ACC112 (cell line): ENCODE results near the gene MAFF.
A peak's percentile ranks its signal among the peaks of the same experiment; 100 is the strongest.
"Not testable (repeated sequence)": the region's sequence is repeated elsewhere in the genome, so short reads cannot be mapped to it uniquely, and the experiment has no call there.

Experiments used
- H2AFZ ChIP-seq: fragments of 200-600 bp; sonication (generic); one replicate; pipeline ENCODE4 v1.6.0; 2017; ENCODE audit warnings: antibody characterized with exemption, low read length; ENCODE audit not compliant: unreplicated experiment
- H3K27ac ChIP-seq: fragments of 200-600 bp; sonication (generic); 2 replicates; pipeline ENCODE4 v1.5.1; 2014; ENCODE audit warnings: low read depth, mild to moderate bottlenecking, antibody characterized with exemption, low read length, moderate library complexity
- H3K27me3 ChIP-seq: fragments of 200-600 bp; sonication (generic); 2 replicates; pipeline ENCODE4 v1.6.1; 2014; ENCODE audit warnings: mild to moderate bottlenecking, antibody characterized with exemption, low read length, moderate library complexity, mixed read lengths; ENCODE audit not compliant: insufficient read depth
- H3K36me3 ChIP-seq: fragments of 200-600 bp; sonication (generic); 2 replicates; pipeline ENCODE4 v1.6.1; 2016; ENCODE audit warnings: mild to moderate bottlenecking, antibody characterized with exemption, low read length, moderate library complexity, mixed read lengths; ENCODE audit not compliant: insufficient read depth
- H3K4me1 ChIP-seq: fragments of 200-600 bp; sonication (generic); one replicate; pipeline ENCODE4 v1.6.1; 2016; ENCODE audit warnings: low read length, mixed read lengths; ENCODE audit not compliant: insufficient read depth, unreplicated experiment, control insufficient read depth
- H3K4me3 ChIP-seq: fragments of 200-600 bp; sonication (generic); 2 replicates; pipeline ENCODE4 v1.5.1; 2014; ENCODE audit warnings: mild to moderate bottlenecking, low read depth, low read length
- H3K79me2 ChIP-seq: fragments of 200-600 bp; sonication (generic); one replicate; pipeline ENCODE4 v1.6.0; 2016; ENCODE audit warnings: low read length; ENCODE audit not compliant: control insufficient read depth, unreplicated experiment, insufficient read depth

The MAFF gene

DNA sequence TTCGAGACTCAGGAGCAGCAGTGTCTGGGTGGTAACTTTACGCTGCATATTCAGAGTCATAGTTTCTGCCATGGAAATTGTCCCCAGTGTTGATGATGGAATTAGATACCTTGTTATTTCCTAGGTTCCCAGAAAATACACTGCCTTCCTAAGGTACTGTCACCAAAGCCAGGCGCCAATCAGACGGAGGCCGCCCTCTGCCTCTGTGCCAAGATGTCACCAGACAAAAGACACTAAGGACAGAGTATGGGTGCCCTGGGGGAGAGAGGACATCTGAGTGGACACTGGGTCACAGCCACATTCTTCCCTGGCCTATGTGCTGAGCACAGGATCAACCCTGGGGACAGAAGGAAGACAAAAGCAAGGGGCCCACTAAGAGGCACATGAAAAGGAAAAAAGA, 31.3 kb upstream of the MAFF start:
- H3K27me3 ChIP-seq, result no peaks in the 10 kb centered on the region
- H3K36me3 ChIP-seq, result no peaks in the 10 kb centered on the region
- H3K4me3 ChIP-seq, result no peak overlapping the region
- peaks cover 12% of the 10 kb centered on the region for H3K4me1 ChIP-seq
- H2AFZ ChIP-seq, result no peak overlapping the region
- H3K79me2 ChIP-seq, result no peaks in the 10 kb centered on the region
- H3K27ac ChIP-seq, result no peak overlapping the region

DNA sequence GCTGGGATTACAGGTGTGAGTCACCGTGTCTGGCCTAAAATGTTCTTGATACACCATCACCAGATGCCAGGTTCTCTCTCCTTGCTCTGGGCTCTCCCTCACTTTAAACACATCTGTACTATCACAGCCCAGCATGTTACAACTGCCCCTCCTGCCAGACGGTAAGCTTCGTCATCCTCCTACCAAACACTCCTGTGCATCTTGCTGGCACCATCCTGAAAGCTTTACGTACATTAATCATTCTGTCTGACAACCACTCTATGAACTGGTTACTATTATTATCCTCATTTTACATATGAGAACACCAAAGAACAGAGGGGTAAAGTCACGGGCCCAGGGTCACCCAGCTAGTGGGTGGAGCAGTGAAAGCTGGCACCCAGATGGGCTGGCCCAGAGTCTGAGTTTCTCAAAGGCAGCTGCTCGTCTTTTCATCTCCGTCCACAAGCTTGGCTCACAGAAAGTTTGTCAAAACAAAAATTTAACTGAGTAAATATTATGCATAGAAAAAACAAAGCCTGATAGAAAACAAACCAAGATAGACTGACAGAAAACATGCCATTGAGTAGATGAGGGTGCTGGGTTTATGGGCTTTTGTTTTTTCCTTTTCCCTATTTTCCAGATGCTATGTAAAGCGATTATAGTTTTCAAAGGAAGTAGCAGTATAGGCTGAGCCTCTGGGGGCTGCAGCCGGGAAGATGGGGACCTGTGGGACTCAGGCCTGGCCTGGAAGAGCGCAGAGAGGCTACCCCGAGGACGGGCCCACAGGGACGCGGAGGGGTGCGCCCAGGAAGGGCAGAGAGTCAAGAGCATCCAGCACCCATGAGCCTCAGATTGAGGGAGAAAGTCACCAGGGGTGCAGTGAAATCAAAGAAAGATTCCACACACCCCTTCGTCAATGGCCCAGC, 29.6 kb upstream of the MAFF start:
- peak overlapping the region; percentile 48; the same call in 1 of the 2 replicates for H3K27ac ChIP-seq
- H3K4me1 ChIP-seq, result peaks cover 16% of the 10 kb centered on the region
- H3K36me3 ChIP-seq, result no peaks in the 10 kb centered on the region
- no peaks in the 10 kb centered on the region for H3K79me2 ChIP-seq
- H2AFZ ChIP-seq, result no peak overlapping the region
- no peaks in the 10 kb centered on the region for H3K27me3 ChIP-seq
- H3K4me3 ChIP-seq, result no peak overlapping the region

DNA sequence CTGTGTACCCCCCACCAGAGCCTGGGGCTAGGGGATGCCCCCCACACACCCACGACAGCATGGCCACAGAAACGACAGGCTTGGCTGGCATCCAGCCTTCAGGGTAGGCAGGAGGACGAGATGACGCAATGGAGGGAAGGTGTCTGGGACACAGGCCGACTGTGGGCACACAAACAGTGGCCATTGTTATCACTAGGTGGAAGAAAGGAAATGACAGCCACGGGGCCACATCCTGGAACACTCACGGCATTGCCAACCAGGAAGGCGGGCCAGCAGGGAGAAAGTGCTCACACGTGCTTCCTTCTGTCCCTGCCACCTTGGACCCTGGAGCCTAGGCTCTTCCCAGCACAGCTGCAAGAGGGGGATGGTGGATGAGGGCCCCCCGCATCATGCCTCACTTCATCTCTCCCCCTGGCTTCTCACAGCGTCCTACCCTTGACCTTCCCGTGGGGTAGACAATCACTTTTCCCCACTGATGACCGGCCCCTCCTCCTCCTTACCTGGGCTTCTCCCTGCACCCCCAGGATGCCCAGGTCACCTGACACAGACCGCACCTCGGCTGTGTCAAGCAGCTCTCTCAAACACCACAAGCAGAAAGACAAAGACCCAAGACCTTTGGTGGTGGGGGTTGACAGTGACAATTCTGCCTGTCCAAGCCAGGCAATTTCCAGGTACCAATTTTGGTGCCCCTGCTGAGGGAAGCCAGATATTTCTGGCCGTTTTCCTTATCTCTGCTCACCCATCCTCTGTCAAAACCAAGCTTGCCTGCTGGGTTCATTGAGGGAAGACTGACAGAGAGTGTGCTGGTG, 28.8 kb upstream of the MAFF start:
- peak overlapping the region; percentile 1 for H2AFZ ChIP-seq

DNA sequence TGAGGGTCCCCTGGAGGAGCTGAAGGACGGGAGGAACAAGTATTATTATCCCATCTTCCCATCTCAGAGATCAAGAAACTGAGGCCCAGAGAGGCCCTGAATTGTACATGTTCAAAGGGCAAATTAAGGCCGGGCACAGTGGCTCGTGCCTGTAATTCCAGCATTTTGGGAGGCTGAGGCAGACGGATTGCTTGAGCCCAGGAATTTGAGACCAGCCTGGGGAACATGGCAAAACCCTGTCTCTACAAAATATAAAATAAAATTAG, 28.2 kb upstream of the MAFF start:
- no peak overlapping the region for H3K4me3 ChIP-seq
- no peak overlapping the region for H2AFZ ChIP-seq
- H3K36me3 ChIP-seq, result no peaks in the 10 kb centered on the region
- no peaks in the 10 kb centered on the region for H3K27me3 ChIP-seq
- H3K4me1 ChIP-seq, result peaks cover 27% of the 10 kb centered on the region
- no peaks in the 10 kb centered on the region for H3K79me2 ChIP-seq
- no peak overlapping the region for H3K27ac ChIP-seq

More for the DNA sequence above, 28.8 kb upstream of the MAFF start:
- Histone ChIP-seq H3K36me3 (no peaks in the 10 kb centered on the region), H3K27ac (peak overlapping the region; percentile 48; the same call in 1 of the 2 replicates), H3K4me3 (no peak overlapping the region), H3K4me1 (peaks cover 22% of the 10 kb centered on the region), H3K79me2 (no peaks in the 10 kb centered on the region), H3K27me3 (no peaks in the 10 kb centered on the region)

DNA sequence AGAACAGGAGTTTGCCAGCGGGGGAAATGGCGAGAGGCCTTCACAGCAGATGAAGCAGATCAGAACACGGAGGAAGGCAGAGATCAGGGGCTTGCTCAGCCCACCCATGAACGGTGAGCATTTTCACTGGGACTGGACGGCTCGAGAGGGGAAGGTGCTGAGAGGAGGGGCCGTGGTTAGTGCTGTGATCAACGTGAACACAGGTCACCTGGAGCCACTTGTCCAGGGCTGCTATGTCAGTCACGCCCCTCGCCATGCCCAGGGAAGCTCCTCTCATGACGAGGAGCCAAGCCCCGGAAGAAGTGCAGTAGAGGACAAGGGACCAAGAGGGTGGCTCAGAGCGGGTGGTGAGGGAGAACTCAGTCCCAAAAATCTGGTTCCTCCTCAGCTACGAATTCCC, 27.2 kb upstream of the MAFF start:
- H3K36me3 ChIP-seq, result no peaks in the 10 kb centered on the region
- H3K4me1 ChIP-seq, result peaks cover 35% of the 10 kb centered on the region
- H3K27me3 ChIP-seq, result no peaks in the 10 kb centered on the region
- no peak overlapping the region for H3K4me3 ChIP-seq
- H3K27ac ChIP-seq, result no peak overlapping the region
- H2AFZ ChIP-seq, result no peak overlapping the region
- H3K79me2 ChIP-seq, result no peaks in the 10 kb centered on the region

DNA sequence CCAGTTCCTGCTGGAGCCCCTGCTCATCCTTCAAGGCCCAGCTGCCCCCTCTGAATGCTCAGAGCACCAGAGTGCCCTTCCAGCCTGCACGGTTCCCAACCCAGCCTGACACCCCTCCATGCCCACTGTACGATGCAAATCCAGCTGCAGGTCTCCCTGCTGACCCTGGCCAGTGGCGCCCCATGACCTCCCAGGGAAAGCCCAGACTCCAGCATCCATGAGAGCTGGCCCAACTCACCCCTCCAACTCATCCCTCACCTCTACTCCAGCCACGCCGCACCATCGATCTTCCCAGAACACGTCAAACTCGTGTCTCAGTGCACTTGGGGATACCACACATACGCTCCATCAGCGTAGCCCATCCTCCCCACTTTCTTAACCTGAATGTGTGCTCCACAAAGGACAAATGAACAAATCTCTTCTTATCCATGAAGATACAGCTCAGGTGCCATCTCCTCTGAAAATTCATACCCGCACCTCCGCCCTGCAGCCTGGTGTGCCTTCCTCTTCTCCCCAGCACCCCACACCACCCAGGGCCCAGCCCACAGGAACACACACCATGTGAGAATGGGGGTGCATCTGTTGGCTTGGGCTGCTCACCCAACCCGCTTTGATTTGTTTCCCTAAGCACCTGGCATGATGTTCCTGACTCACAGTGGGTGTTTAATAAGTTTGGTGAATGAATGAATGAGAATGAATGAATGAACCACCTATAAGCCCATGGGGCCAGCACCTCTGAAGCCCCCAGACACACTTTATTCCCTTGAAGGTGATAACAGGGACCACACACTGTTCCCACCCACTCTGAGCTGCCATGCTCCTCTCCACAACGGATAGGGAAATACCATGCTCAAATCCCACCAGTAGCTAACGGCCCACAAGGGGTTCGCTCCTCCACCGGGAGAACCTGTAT, 26.3 kb upstream of the MAFF start:
- H3K4me3 ChIP-seq, result no peak overlapping the region
- peak overlapping the region; percentile 39; the same call in 1 of the 2 replicates for H3K27ac ChIP-seq
- H3K36me3 ChIP-seq, result no peaks in the 10 kb centered on the region
- H3K79me2 ChIP-seq, result no peaks in the 10 kb centered on the region
- H3K4me1 ChIP-seq, result peaks cover 43% of the 10 kb centered on the region
- H2AFZ ChIP-seq, result no peak overlapping the region
- no peaks in the 10 kb centered on the region for H3K27me3 ChIP-seq

DNA sequence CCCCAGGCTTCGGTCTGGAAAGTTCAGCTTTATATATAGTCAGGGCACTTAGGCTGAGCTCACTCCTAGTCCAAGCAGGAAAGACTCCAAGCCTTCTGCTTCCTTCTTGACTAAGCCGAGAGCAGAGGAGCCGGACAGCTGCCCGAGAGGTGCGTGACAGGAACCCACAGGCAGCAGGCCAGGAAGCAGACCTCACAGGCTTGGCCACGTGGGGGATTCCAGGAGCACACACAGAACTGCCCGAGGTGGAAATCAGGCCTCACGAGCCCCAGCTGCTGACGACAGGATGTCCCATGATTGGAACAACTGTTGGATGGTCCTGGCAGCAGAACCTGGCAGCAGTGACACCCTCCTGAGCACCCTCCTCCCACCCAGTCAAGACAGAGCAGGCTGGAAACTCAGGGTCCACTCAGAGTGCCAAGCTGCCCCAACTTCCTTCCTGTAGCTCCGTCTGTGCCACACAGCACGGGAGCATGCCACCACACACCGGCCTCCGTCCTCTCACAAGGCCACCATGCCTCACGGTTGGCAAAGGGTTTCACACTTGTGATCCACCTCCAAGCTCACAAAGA, 25.5 kb upstream of the MAFF start:
- H3K79me2 ChIP-seq, result no peaks in the 10 kb centered on the region
- no peaks in the 10 kb centered on the region for H3K36me3 ChIP-seq
- peaks cover 51% of the 10 kb centered on the region for H3K4me1 ChIP-seq
- peak overlapping the region; percentile 47; the same call in 1 of the 2 replicates for H3K27ac ChIP-seq
- no peak overlapping the region for H2AFZ ChIP-seq
- no peak overlapping the region for H3K4me3 ChIP-seq
- no peaks in the 10 kb centered on the region for H3K27me3 ChIP-seq

DNA sequence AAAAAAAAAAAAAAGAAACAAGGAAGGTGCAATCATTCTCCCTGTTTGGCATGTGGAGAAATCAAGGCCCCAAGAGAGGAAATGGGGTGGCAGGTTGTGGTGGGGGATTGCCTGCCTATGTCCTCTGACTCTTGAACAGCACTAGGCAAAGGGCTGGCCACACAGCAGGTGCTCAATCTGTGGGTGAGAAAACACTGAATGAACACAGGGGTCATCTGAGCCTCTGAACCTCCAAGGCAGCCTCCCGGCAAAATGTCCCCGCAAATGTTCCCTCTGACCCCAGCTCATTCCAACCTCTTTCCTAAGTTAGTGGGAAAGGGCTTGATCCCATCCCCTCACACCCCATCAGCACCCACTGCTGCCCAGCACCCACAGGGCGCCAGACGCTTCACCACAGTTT, 24.8 kb upstream of the MAFF start:
- no peaks in the 10 kb centered on the region for H3K36me3 ChIP-seq
- H3K4me3 ChIP-seq, result no peak overlapping the region
- no peak overlapping the region for H2AFZ ChIP-seq
- H3K79me2 ChIP-seq, result no peaks in the 10 kb centered on the region
- H3K27me3 ChIP-seq, result no peaks in the 10 kb centered on the region
- H3K27ac ChIP-seq, result peak overlapping the region; percentile 99; the same call in 1 of the 2 replicates
- peaks cover 53% of the 10 kb centered on the region for H3K4me1 ChIP-seq

DNA sequence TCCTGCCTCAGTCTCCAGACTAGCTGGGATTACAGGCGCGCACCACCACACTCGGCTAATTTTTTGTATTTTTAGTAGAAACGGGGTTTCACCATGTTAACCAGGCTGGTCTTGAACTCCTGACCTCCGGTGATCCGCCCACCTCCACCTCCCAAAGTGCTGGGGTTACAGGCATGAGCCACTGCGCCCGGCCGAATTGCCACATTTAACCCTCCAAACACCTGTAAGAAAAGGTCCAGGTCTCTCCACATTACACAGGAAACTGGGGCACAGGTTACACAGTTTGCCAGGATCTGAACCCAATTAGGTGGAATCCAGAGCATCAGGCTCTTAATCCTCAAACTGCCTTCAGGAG, 24.2 kb upstream of the MAFF start:
- Histone ChIP-seq H3K4me1 (peaks cover 50% of the 10 kb centered on the region), H3K4me3 (0 out of 2 replicates have a peak overlapping the region, but pooled peaks have one; percentile 55), H3K27ac (peak overlapping the region; percentile 99)
- H3K36me3 ChIP-seq, H3K27me3 ChIP-seq, H3K79me2 ChIP-seq, H2AFZ ChIP-seq: not testable (repeated sequence)
